A673 (cell line): ENCODE data around the gene DEXI. TPM values are rescaled to one million over a fixed set of nuclear protein-coding genes. Genes with fewer than 3 reads are reported as not detected.

Experiments used
- BruUV-seq: library from RNA; stranded (reverse); fragments of 400-500 nt; replicated peaks from 2 replicates; lab custom pipeline; 2021; lab: Mats Ljungman, UMichigan
- CTCF ChIA-PET: fragments of 300-600 bp; sonication (Branson Sonifier 250); formaldehyde crosslinking; loops from one replicate; lab custom pipeline; 2022; ENCODE audit warnings: antibody characterized with exemption; lab: Charles Lee
- POLR2A ChIA-PET: fragments of 300-600 bp; sonication (Branson Sonifier 250); formaldehyde crosslinking; loops from one replicate; lab custom pipeline; 2022; ENCODE audit warnings: antibody characterized with exemption; ENCODE audit not compliant: low non-redundant PET; lab: Charles Lee
- DNase-seq: peaks from one replicate; pipeline ENCODE4 v3.0.0-alpha.2; 2015; ENCODE audit warnings: low spot score
- H3K27ac ChIP-seq: fragments of 200-600 bp; sonication (generic); 2 replicates; pipeline ENCODE4 v1.5.1; 2016; ENCODE audit warnings: mixed run types, low read depth, mild to moderate bottlenecking, mixed read lengths, antibody characterized with exemption, low read length; ENCODE audit not compliant: poor library complexity, severe bottlenecking
- H3K27me3 ChIP-seq: fragments of 200-600 bp; sonication (generic); replicated peaks from 2 replicates; pipeline ENCODE4 v1.6.1; 2017; ENCODE audit warnings: mixed run types, low read depth, mild to moderate bottlenecking, mixed read lengths, antibody characterized with exemption, low read length; ENCODE audit not compliant: insufficient read depth, poor library complexity
- H3K36me3 ChIP-seq: fragments of 200-600 bp; sonication (generic); 2 replicates; pipeline ENCODE4 v1.6.1; 2016; ENCODE audit warnings: mixed run types, mild to moderate bottlenecking, mixed read lengths, antibody characterized with exemption, low read length; ENCODE audit not compliant: insufficient read depth, poor library complexity, severe bottlenecking
- H3K4me1 ChIP-seq: fragments of 200-600 bp; sonication (generic); 2 replicates; pipeline ENCODE4 v1.6.1; 2017; ENCODE audit warnings: mixed run types, mild to moderate bottlenecking, mixed read lengths, antibody characterized with exemption, low read length; ENCODE audit not compliant: insufficient read depth, poor library complexity, severe bottlenecking
- H3K4me3 ChIP-seq: fragments of 200-600 bp; sonication (generic); 2 replicates; pipeline ENCODE4 v1.5.1; 2016; ENCODE audit warnings: low read depth, mixed run types, mild to moderate bottlenecking, mixed read lengths, low read length; ENCODE audit not compliant: poor library complexity, severe bottlenecking
- H3K9me3 ChIP-seq: fragments of 200-600 bp; sonication (generic); 2 replicates; pipeline ENCODE4 v1.6.1; 2016; ENCODE audit warnings: mixed run types, low read depth, mild to moderate bottlenecking, mixed read lengths, antibody characterized with exemption, low read length; ENCODE audit not compliant: poor library complexity, severe bottlenecking
- CTCF ChIP-seq: fragments of 300-800, 200-600 bp; sonication (generic); conservative IDR thresholded peaks from 2 replicates; pipeline ENCODE4 v1.5.1; 2017; ENCODE audit warnings: low read depth, mild to moderate bottlenecking, antibody characterized with exemption, low read length, moderate library complexity, mixed read lengths
- EZH2 ChIP-seq: fragments of 200-600 bp; sonication (generic); IDR thresholded peaks from 2 replicates; pipeline ENCODE4 v1.6.1; 2017; ENCODE audit warnings: borderline replicate concordance, low read depth, mild to moderate bottlenecking, mixed read lengths, antibody characterized with exemption, low read length; ENCODE audit not compliant: poor library complexity, severe bottlenecking
- intact Hi-C: fragments of 100-400 bp; cut with micrococcal nuclease; formaldehyde crosslinking; loops from one replicate; pipeline ENCODE4 v1.10.0; 2022; ENCODE audit not compliant: unreplicated experiment
- total RNA-seq: library from RNA; stranded (reverse); gene quantifications from 2 replicates; pipeline ENCODE4 v1.2.3, GENCODE V29; 2021

Gene DEXI
- total RNA-seq, 1 experiment from 2014 or later: 30.7 TPM

- no peaks in the 10 kb centered on the region for H3K4me1 ChIP-seq
- no peaks in the 10 kb centered on the region for H3K9me3 ChIP-seq
- H3K4me3 ChIP-seq: no peak overlapping the region
- CTCF ChIA-PET: no interaction called here
- no peak for DNase-seq
- BruUV-seq: no TSS peak
- intact Hi-C loops: no loop called here
- no peak overlapping the region for H3K27ac ChIP-seq
- H3K36me3 ChIP-seq: no peaks in the 10 kb centered on the region
- TF ChIP-seq CTCF: no peak
- no peaks in the 10 kb centered on the region for H3K27me3 ChIP-seq
- POLR2A ChIA-PET: no interaction called here
Measured at GRCh38 chr16:10988879-10989278, 46.6 kb upstream of the DEXI start.

- Histone ChIP-seq H3K36me3 (no peaks in the 10 kb centered on the region), H3K27ac (no peak overlapping the region), H3K27me3 (no peaks in the 10 kb centered on the region), H3K4me3 (no peak overlapping the region), H3K4me1 (no peaks in the 10 kb centered on the region), H3K9me3 (no peaks in the 10 kb centered on the region)
- no peak for DNase-seq
- intact Hi-C loops: no loop called here
- no TSS peak for BruUV-seq
- POLR2A ChIA-PET: no interaction called here
- TF ChIP-seq EZH2 (no peak), CTCF (peak; percentile 55)
- CTCF ChIA-PET: no interaction called here
Measured at GRCh38 chr16:10988164-10988803, 46.0 kb upstream of the DEXI start.

GRCh38 chr16:10987361-10988163 lies 45.3 kb upstream of the DEXI start:
- DNase-seq: no peak
- Histone ChIP-seq H3K27me3 (no peaks in the 10 kb centered on the region), H3K4me3 (no peak overlapping the region), H3K4me1 (no peaks in the 10 kb centered on the region), H3K9me3 (no peaks in the 10 kb centered on the region), H3K36me3 (no peaks in the 10 kb centered on the region), H3K27ac (no peak overlapping the region)
- no TSS peak for BruUV-seq
- ChIA-PET POLR2A (no interaction called here), CTCF (no interaction called here)
- intact Hi-C loops: no loop called here
- TF ChIP-seq EZH2: no peak
- TF ChIP-seq CTCF: no peak
